ENCODE measurements around the gene MCRS1. TPM values are rescaled to one million over a fixed set of nuclear protein-coding genes. Genes with fewer than 3 reads are reported as not detected.

The MCRS1 gene
- total and polyA plus RNA-seq, 2 donors (not counting 3 experiments of a cell fraction or from before 2014, with no cell fraction given): 71.1 to 99.3 TPM

GRCh38 chr12:49560695-49561094 is 7.2 kb downstream of the MCRS1 start:
- POLR2A ChIA-PET: no interaction called here
- no peak for FAIRE-seq
- peaks cover 13 to 57% of the 10 kb centered on the region in 2 experiments for H3K36me3 ChIP-seq (ENCODE audit: control insufficient read depth in 2 of 2, extremely low read depth in 1 of 2, insufficient read depth in 2 of 2, low read length in 2 of 2)

More at GRCh38 chr12:49560695-49561094, 7.2 kb downstream of the MCRS1 start:
- H3K4me2 ChIP-seq (ENCODE audit: insufficient read depth, low read length): no peak overlapping the region
- no peaks in the 10 kb centered on the region for H3K9me1 ChIP-seq (replicated peaks; ENCODE audit: control insufficient read depth, extremely low read depth, insufficient read depth, low read length)
- H3K4me3 ChIP-seq (replicated peaks in 1 of 3; ENCODE audit: insufficient read depth in 1 of 3, low read depth in 1 of 3, low read length in 3 of 3): no peak overlapping the region
- intact Hi-C loops (cut with micrococcal nuclease) (no loop called here), dilution Hi-C loops (cut with MboI; ENCODE audit: extremely low pct_ligation_motif_present, low sequenced_read_pairs) (no loop called here)
- TF ChIP-seq GATA2 (IDR thresholded peaks at IDR 0.05; ENCODE audit: insufficient read depth, insufficient read length, low read depth, low read length): no peak
- TF ChIP-seq EZH2 (IDR thresholded peaks at IDR 0.05; ENCODE audit: borderline replicate concordance, low read depth, low read length, severe bottlenecking): no peak
- TF ChIP-seq POLR2A (IDR thresholded peaks at IDR 0.05; ENCODE audit: low read depth, low read length): no peak
- no peak for TF ChIP-seq MAX (IDR thresholded peaks at IDR 0.05; ENCODE audit: insufficient read depth, insufficient read length)
- no peak for TF ChIP-seq CTCF (IDR thresholded peaks at IDR 0.05; ENCODE audit: extremely low read depth in 1 of 2, insufficient read depth in 1 of 2, low read depth in 1 of 2, low read length in 2 of 2)
- TF ChIP-seq JUN (IDR thresholded peaks at IDR 0.05; ENCODE audit: borderline replicate concordance, insufficient read depth, insufficient read length, low read depth): no peak
- no peak for TF ChIP-seq MYC (IDR thresholded peaks at IDR 0.05; ENCODE audit: low read depth, low read length)
- no peak for TF ChIP-seq FOS (IDR thresholded peaks at IDR 0.05; ENCODE audit: borderline replicate concordance, insufficient read depth, low read length)
- TF ChIP-seq POLR2AphosphoS5 (IDR thresholded peaks at IDR 0.05; ENCODE audit: insufficient read depth, low read depth, low read length): no peak
- no TSS peak for BruUV-seq (replicated peaks)
- no peaks in the 10 kb centered on the region for H3K9me3 ChIP-seq (replicated peaks; ENCODE audit: control insufficient read depth, insufficient read depth, low read length)
- no peak overlapping the region for H3K9ac ChIP-seq (replicated peaks; ENCODE audit: extremely low read depth, insufficient read depth, low read length)
- no peak for DNase-seq (ENCODE audit: low read depth, low spot score)
- CTCF ChIA-PET: interaction anchor here (1.7 kb wide), 1 partner anchor 213 kb away, joined by 5 read pairs; no protein-coding TSS in a partner anchor
- no peaks in the 10 kb centered on the region for H3K79me2 ChIP-seq (ENCODE audit: control insufficient read depth, insufficient read depth, low read length)
- H3K27ac ChIP-seq (ENCODE audit: insufficient read depth, low read depth, low read length): no peak overlapping the region
- no peaks in the 10 kb centered on the region for H3K27me3 ChIP-seq (ENCODE audit: control insufficient read depth in 2 of 2, insufficient read depth in 2 of 2, low read length in 2 of 2)
- no peak overlapping the region for H2AFZ ChIP-seq (ENCODE audit: low read depth, low read length)
- H4K20me1 ChIP-seq (replicated peaks; ENCODE audit: control insufficient read depth, extremely low read depth, insufficient read depth, low read length): no peaks in the 10 kb centered on the region
- no peaks in the 10 kb centered on the region for H3K4me1 ChIP-seq (ENCODE audit: control insufficient read depth, extremely low read depth, insufficient read depth, low read length)
